NCI-H187 (cell line): ENCODE results near the gene SREK1IP1.
"Not testable (repeated sequence)": the region's sequence is repeated elsewhere in the genome, so short reads cannot be mapped to it uniquely, and the experiment has no call there.

Source experiments
- DNase-seq, 2 experiments: peaks; one replicate each; lab custom pipeline; 2025; lab: John Stamatoyannopoulos, UW

SREK1IP1 gene

DNA sequence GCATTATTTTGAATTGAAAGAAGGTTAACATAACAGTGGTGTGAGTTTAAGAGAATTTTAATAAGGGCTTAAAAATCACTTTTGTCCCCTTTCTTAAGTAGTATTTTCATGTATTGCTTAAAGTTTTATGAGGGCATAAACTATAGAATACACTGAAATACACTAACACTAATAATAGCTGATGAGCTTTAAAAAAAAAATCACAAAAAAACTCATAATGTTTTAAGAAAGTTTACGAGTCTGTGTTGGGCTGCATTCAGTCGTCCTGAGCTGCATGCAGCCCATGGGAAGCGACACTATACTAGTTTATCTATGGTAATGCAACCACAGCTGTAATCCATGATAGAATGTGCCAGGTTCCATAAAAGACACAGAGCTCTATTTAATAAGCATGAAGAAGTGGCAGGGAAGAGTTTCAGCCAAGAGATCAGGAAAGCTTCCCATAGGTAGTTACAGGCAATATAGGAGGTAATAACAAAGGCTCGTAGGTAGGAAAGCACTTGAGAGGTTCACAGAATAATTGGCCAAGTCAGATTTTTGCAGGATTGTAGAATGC is 4.5 kb downstream of the SREK1IP1 start:
- DNase-seq, result no peak

DNA sequence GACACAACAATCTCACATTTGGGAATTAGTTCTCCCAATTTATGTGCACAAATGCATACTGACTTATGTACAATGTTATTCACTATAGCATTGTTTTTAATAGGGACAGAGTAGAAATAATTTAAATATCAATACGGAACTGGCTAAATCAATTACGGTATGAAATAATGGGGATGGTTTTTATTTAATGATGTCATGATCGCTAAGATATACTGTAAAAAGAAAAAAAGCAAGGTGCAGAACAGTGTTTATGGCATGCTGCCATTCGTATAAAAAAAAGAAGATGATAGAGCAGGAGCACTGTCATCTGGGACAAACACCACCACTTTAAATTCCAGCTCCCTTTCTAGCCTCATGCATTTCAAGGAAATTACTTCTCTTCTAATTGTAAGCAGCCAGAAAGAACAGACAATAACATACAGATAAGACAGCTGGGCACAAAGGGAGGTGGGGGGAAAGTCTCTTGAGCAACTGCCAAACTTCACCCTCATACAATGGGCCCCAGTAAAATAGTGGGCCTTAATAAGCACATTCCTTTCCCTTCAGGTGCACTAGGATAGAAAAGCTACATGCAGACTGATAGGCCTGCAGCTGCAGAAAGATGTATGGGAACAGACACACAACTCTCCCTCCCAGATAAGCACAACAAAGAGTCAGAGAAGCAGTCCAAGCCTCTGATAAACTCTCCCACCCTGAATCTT is 8.4 kb downstream of the SREK1IP1 start:
- DNase-seq, result no peak

DNA sequence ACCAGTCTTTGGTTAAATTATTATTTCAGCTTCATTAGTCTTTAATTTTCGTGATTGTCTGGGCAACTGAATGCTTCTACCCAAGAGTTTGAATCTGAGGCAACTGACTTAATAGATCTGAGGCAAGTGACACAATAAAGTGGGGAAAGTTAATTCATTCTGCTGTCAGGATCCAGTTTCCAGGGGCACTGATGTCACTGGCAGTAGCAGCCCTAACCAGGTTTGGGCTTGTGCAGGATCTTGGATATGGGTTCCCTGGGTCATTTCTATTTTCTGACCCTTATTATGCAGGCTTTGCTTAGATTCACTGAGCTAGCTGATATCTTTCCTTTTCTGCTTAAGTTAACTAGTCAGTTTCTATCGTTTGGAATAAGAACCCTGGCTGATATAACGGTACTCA is 9.6 kb downstream of the SREK1IP1 start:
- no peak for DNase-seq

DNA sequence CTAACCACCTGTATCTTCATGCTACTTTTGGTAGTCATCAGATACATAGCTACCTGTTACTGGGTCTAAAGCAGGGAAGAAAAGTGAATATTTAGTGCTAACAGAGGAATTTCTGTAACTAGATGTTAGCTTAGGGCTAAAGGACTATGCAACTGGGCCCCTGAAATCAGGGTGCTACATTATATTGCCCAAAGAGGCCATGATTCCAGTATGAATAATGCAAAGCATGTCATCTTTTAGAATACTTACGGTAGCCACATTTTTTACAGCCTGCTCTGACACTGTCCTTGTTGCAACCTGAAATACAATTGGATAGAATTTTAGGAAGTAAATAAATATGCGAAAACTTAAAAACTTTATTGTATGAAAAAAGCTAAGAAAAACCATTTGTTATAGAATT is 14.4 kb downstream of the SREK1IP1 start:
- DNase-seq, result no peak

DNA sequence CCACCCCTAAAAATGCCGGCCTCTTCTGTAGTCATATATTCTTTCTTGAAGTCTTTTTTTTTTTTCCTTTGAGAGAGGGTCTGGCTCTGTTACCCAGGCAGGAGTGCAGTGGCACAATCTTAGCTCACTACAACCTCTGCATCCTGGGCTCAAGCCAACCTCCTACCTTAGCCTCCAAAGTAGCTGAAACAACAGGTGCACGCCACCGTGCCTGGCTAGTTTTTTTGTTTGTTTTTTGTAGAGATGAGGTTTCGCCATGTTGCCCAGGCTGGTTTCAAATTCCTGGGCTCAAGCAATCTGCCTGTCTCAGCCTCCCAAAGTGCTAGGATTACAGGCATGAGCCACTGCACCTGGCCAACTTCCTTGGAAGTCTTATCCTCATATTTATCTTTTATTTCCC is 19.1 kb downstream of the SREK1IP1 start:
- DNase-seq, result no peak

DNA sequence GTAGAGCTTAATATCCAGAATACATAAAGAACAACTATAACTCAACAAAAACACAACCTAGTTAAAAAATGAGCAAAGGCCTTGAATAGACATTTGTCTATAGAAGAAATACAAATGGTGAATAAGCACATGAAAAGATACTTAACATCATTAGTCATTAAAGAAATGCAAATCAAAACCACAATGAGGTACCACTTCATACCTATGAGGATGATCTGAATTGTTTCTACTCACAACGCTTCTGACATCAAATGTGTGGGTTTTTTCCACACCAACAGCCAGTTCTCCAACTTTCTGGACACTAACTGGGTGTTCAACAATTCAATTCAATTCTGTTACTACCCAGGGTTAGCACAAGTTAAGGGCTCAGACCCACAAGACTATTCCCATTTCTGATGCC is 22.0 kb downstream of the SREK1IP1 start:
- no peak for DNase-seq

DNA sequence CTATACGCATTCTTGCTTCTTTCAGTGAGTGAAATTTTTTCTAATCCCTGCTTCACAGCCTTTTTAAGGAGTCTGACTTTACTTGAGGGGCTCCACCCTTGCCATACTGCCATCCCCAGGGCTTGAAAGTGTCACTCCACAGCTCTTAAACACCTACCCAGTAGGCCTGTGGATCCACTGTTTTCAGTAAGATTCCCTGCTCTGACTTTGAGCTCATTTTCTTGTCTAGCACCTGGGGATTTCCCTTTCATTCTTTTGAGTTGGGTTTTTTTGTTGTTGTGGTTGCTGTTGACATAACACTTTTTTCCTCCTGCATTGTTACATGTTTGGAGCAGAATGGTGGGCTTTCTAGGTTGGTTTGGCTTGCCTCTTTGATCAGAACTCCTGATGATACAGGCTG is 23.6 kb downstream of the SREK1IP1 start:
- no peak for DNase-seq

DNA sequence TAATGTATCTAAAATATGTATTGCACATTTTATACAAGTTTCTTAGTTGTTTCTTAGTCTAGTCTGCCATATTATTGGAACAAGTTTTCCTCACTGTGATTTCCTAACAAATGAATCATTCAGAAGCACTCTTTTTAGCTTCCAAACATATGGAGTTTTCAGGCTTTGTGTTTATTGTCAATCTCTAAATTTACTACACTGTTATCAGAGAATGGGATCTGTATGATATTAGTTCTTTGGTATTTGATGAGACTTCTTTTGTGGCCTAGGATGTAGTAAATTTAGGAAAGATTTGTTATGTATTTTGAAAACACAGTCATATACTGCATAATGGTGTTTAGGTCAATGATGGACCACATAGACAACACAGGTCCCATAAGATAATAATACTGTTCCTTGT is 25.7 kb downstream of the SREK1IP1 start:
- DNase-seq, result no peak

DNA sequence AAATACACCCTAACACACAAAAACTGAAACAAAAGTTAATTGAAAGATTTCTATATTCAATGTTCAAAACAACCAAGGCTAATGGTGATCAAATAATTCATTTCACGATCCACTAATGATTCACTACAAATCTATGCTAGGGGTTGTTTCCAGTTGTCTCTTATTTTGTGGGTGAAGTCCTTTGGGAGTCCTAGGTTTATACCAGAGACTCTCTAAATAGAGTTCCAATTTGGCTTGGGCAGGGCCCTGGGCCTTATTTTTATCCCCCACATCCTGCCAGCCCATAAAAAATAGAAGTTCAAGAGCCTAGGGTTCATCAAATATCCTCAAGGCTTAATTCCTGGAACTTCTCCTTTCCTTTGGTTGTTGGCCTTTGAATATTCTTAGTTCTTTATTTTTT is 26.1 kb downstream of the SREK1IP1 start:
- no peak for DNase-seq

DNA sequence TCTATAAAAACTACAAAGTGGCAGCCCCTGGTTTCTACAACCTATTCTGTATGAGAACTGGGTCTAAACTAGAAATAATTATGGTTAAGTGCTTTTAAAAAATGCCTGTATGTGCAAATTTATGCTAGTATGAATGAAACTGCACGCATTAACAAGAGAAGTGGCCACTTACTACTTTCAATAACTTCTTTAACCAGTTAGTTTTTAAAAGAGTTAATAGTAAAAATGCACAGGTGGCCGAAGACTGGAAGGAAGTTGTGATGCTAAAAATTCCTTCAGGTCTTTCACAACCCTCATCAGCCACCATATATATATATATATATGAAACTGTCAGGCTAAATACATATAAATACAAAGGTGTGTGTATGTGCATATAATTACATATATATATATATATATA is 41.3 kb downstream of the SREK1IP1 start:
- DNase-seq, result no peak

DNA sequence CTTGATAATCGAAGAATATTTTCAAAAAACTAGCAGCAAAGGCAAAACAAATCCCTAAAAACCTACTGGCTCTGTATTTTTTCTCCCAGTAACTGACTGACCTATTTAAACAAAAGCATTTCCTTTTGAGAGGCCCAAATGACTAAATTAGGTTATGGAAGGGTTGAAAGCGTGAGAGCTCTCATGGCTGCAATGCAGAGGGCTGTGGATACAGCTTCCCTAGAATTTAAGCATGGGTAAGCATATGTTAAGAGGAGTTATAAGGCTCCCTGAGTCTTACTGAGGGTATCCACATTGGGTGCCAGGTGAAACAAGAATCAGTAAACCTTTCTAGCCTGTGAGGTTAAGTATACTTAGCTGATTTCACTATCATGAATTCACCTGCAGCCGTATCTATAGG is 45.9 kb downstream of the SREK1IP1 start:
- DNase-seq, result no peak

DNA sequence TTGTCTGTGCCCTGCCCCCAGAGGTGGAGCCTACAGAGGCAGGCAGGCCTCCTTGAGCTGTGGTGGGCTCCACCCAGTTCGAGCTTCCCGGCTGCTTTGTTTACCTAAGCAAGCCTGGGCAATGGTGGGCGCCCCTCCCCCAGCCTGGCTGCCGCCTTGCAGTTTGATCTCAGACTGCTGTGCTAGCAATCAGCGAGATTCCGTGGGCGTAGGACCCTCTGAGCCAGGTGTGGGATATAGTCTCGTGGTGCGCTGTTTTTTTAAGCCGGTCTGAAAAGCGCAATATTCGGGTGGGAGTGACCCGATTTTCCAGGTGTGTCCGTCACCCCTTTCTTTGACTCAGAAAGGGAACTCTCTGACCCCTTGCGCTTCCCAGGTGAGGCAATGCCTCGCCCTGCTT is 54.0 kb downstream of the SREK1IP1 start:
- DNase-seq, result not testable (repeated sequence)

DNA sequence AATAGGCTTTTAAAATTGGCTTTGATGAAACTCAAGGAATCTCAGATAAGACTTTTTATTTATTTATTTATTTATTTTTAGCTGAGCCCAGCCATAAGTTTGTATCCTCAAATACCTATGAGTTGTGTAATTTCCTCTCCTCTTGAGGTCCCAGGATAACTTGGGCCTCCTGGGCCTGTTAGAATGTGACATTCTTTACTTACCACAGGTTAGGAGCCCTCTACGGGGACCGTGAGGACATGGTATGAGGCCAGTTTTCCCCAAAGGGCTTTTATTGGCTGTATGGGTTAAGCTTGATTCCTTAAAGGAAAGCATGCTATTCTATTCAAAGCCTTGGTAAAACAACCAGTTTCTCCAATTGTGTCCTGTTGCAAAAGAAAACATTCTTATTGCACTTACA is 61.3 kb downstream of the SREK1IP1 start:
- DNase-seq, result no peak

DNA sequence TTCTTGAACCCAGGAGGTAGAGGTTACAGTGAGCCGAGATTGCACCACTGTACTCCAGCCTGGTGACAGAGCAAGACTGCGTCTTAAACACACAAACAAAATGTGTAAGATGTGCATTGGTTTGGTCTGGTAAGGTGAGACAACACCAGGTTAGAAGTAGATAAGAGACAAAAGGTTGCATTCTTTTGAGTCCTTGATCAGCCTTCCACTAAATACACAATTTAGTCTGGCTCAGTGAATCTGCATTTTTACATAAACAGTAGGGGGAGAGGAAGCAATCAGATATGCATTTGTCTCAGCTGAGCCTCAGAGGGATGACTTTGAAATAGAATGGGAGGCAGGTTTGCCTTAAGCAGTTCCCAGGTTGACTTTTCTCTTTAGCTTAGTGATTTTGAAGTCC is 62.4 kb downstream of the SREK1IP1 start:
- DNase-seq, result not testable (repeated sequence)

DNA sequence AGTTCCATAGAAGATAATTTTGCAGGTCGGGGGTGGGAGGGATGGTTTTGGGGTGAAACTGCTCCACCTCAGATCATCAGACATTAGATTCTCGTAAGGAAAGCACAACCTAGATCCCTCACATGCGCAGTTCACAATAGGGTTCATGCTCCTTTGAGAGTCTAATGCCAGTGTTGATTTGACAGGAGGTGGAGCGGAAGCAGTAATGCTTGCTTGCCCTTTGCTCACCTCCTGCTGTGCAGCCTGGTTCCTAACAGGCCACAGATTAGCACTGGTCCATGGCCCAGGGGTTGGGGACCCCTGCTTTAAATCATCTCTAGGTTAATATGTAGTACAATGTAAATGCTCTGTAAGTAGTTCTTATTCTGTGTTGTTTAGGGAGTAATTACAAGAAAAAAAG is 67.7 kb downstream of the SREK1IP1 start:
- DNase-seq, result no peak

DNA sequence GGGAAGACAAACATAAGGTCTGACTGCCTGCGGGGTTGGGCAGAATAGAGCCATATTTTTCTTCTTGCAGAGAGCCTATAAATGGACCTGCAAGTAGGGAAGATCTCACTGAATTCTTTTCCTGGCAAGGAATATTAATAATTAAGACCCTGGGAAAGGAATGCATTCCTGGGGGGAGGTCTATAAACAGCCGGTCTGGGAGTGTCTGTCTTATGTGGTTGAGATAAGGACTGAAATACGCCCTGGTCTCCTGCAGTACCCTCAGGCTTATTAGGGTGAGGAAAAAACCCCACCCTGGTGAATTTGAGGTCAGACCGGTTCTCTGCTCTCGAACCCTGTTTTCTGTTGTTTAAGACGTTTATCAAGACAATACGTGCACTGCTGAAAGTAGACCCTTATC is 72.1 kb downstream of the SREK1IP1 start:
- DNase-seq, result not testable (repeated sequence)

DNA sequence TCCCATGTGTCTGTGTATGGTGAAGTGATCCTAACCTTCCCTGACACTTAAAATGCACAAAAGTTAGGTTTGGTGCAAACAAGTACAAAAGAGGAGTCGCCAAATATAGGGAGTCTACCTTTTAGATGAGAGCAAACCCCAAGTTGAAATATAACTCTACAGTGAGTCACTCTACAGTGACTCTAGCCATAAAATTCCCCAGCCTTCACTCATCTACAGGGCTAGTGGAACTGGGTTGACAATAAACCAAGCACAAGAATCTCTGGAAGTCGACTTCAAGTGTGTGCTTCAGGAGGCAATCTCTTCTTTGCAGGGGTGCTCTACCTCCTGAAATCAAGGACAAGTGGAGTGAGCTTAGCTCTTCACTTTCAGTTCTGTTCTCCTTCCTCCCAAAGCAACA is 74.9 kb downstream of the SREK1IP1 start:
- no peak for DNase-seq

DNA sequence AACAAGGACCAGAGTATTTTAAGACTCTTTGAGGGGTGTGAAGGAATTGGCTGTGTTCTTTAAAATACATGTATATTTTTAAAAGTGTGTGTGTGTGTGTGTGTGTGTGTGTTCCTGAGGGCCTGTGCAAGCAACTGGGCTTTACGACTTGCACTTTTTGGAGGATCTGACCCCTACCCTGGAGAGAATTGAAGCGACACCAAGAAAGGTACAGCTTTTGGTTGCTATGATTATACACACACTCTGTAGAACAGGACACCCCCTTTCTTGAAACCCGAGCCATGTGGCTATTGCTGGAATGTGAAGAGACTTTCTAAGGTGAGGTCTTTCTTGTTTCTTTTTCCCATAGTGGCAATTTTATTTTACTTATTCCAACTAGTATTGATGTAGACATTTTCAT is 77.2 kb downstream of the SREK1IP1 start:
- no peak for DNase-seq

DNA sequence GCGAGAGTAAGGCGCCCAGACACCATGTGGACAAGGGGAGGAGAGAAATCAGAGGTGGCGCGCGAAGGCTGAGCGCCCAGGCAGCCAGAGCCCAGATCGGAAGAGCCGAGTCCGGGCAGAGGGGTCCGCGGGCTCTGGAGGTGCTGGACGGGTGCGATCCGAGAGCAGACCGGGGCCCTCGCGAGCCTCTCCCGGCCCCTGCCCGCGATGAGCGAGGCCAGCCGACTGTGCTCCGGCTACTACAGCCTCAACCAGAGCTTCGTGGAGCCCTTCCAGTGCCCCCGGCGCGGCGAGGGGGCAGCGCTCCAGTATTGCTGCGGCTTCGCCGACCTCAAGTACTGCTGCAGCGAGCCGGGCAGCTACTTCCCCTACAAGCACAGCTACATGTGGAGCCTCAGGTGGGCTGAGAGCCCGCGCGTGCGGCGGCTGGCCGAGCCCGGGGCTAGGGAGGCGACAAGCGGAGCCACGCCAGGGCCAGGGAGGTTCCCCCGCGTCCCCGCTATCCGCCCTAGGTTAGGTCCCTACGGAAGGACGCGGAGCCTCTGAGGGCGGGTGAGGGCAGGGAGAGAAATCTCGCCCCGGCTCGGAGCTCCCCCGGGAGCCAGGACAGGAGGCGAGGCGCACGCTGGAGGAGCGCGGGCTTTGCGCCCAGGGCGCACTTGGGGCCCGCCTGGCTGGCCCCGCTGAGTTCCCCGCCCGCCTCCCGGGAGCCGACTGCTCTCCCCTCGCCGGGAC is 77.9 kb downstream of the SREK1IP1 start, which contains the start of gene SHISAL2B:
TSS of gene SHISAL2B (plus strand) at position 87 of the 735 bp plus-strand sequence. CDS start at position 208, 121 bp downstream.
- DNase-seq, result no peak

DNA sequence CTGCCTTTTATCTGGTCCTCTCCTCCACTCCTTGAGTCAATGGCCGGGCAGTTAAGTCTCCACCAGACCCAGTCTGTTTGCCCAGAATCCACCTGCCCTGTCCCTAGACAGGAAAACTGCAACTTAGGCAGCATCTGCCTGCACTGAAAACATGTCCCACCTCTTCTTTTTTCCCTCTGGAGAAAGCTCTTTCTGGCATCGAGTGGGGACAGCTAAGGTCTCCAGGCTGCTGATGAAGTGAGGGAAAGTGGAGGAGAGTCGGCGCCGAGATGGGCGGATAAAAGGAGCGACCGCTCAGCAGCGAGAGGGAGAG is 78.4 kb downstream of the SREK1IP1 start:
- no peak for DNase-seq

DNA sequence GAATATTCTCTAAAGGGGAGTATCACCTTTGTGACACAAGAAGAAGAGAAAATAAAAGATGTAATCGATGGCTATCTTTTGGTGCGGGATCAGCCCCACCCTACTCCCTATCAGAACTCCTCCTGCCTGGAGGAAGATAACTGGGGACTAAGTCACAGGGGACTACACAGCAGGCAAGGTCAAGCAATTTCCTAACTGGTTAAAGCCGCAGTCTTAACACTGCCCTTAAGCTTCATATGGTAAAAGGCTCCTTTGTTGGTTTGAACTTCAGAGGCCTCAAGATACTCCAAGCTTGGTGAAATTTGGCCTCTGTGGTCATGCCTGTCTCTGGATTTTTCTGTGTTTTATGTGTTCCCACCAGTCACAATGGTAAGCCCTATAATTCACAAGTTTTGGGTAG is 79.5 kb downstream of the SREK1IP1 start:
- DNase-seq, result no peak

DNA sequence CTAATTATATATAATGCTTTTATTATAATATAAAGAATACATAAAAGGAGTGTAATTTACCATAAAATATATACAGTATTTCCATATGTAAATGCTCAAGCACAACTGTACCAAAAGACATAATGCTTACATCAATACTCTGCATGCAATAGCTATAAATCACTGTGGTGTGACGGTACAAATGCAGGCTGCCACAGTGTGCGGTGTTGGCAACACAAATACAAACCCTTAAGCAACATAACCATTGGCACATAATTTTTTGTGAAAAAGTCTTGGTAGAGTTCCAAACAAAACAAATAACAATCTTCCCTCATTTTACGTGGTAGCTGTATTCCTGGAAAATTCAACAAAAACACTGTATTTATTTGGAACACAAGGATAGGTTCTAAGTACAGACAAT is 80.1 kb downstream of the SREK1IP1 start:
- no peak for DNase-seq

DNA sequence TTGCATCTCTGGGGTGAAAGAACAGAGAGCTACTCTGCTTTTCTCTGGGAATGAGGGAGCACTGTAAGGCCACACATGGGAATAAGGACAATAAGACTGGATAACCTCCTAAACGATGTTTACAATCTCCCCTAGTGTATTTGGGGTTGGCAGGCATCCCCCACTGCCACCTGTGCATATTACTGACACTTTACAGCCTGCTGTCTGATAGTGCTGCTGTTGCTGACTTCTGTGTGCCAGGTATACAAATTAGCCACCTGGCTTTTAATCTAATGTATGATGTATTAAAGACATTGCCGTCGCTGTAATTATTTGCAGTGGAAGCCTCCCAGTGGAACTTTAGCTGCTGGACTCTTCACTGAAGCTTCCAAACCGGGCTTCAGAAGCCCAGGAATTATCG is 82.6 kb downstream of the SREK1IP1 start:
- DNase-seq, result no peak

DNA sequence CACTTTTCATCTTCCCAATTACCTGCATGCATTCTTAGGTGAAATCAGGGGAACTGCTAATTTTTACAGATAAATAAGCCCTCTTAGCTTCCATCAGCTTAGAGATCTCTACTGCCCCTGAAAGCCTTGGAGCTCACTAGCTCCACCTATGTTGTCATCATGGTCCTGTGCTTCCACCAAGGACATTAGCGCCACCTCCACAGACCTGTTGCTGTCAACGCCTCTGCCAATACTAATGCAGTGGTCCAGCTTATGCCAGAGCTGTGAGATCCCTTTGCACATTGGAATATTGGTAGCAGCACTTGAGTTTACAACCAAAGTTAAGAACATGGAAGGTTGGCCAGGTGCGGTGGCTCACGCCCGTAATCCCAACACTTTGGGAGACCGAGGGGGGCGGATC is 85.9 kb downstream of the SREK1IP1 start:
- DNase-seq, result no peak
